IMR-90 (cell line): ENCODE results near the gene TBCE. TPM values are rescaled to one million over a fixed set of nuclear protein-coding genes. Genes with fewer than 3 reads are reported as not detected.

Experiments
- ATAC-seq: fragments of 200-7000 bp; cut with Tn5 transposase; 2 replicates; pipeline ENCODE4 v1.9.1; 2020; ENCODE audit warnings: low read depth, mild to moderate bottlenecking, moderate library complexity
- BruUV-seq: library from RNA; stranded (reverse); fragments of 400-500 nt; replicated peaks from 2 replicates; lab custom pipeline; 2021; lab: Mats Ljungman, UMichigan
- CTCF ChIA-PET: fragments of 300-600 bp; formaldehyde crosslinking; extraction: SDS; loops from one replicate; lab custom pipeline; 2021; ENCODE audit warnings: antibody characterized with exemption; lab: Yijun Ruan, JAX
- POLR2A ChIA-PET: fragments of 300-600 bp; sonication (Branson Sonifier 250); formaldehyde crosslinking; loops from one replicate; lab custom pipeline; 2022; ENCODE audit warnings: antibody characterized with exemption; ENCODE audit not compliant: unreplicated experiment; lab: Charles Lee
- DNase-seq: peaks from one replicate; pipeline ENCODE4 v3.0.0; 2013
- H2AFZ ChIP-seq: replicated peaks from 2 replicates; pipeline ENCODE3; 2013; ENCODE audit warnings: low read length, mild to moderate bottlenecking; ENCODE audit not compliant: poor library complexity
- H2AK5ac ChIP-seq: 2 replicates; pipeline ENCODE4 v1.6.1; 2013; ENCODE audit warnings: low read depth, low read length, inconsistent platforms
- H2AK9ac ChIP-seq: replicated peaks from 2 replicates; pipeline ENCODE3; 2013; ENCODE audit warnings: mild to moderate bottlenecking, low read depth, low read length, moderate library complexity; ENCODE audit not compliant: poor library complexity
- H2BK120ac ChIP-seq: 2 replicates; pipeline ENCODE4 v1.6.1; 2013; ENCODE audit warnings: low read depth, low read length, inconsistent platforms
- H2BK15ac ChIP-seq: 3 replicates; pipeline ENCODE4 v1.6.1; 2013; ENCODE audit warnings: low read depth, low read length, inconsistent platforms
- H2BK20ac ChIP-seq: 2 replicates; pipeline ENCODE4 v1.6.1; 2013; ENCODE audit warnings: low read depth, mild to moderate bottlenecking, inconsistent platforms, low read length, moderate library complexity
- H2BK5ac ChIP-seq: 2 replicates; pipeline ENCODE4 v1.6.1; 2013; ENCODE audit warnings: mild to moderate bottlenecking, low read depth, low read length, inconsistent platforms; ENCODE audit not compliant: poor library complexity, severe bottlenecking
- H3K14ac ChIP-seq: replicated peaks from 2 replicates; pipeline ENCODE4 v1.6.1; 2013; ENCODE audit warnings: low read depth, low read length, inconsistent platforms
- H3K18ac ChIP-seq: 2 replicates; pipeline ENCODE4 v1.6.1; 2013; ENCODE audit warnings: low read depth, low read length, control low read depth
- H3K23ac ChIP-seq: 2 replicates; pipeline ENCODE4 v1.6.1; 2013; ENCODE audit warnings: low read depth, low read length, inconsistent platforms
- H3K27ac ChIP-seq: 2 replicates; pipeline ENCODE4 v1.5.1; 2013; ENCODE audit warnings: mild to moderate bottlenecking, control low read depth, low read length; ENCODE audit not compliant: insufficient read depth
- H3K27me3 ChIP-seq: 2 replicates; pipeline ENCODE4 v1.6.1; 2013; ENCODE audit warnings: low read length; ENCODE audit not compliant: control insufficient read depth, insufficient read depth
- H3K36me3 ChIP-seq: 2 replicates; pipeline ENCODE4 v1.6.1; 2013; ENCODE audit warnings: low read length, mixed read lengths; ENCODE audit not compliant: control insufficient read depth, insufficient read depth
- H3K4ac ChIP-seq: 2 replicates; pipeline ENCODE4 v1.6.1; 2013; ENCODE audit warnings: low read depth, low read length, inconsistent platforms
- H3K4me1 ChIP-seq: 2 replicates; pipeline ENCODE4 v1.6.1; 2013; ENCODE audit warnings: low read length, mixed read lengths; ENCODE audit not compliant: control insufficient read depth, insufficient read depth
- H3K4me2 ChIP-seq: 2 replicates; pipeline ENCODE4 v1.6.1; 2013; ENCODE audit warnings: low read depth, mild to moderate bottlenecking, control low read depth, low read length, moderate library complexity
- H3K4me3 ChIP-seq: 2 replicates; pipeline ENCODE4 v1.5.1; 2013; ENCODE audit warnings: low read depth, mild to moderate bottlenecking, control low read depth, low read length, moderate library complexity; ENCODE audit not compliant: insufficient read depth
- H3K56ac ChIP-seq: 2 replicates; pipeline ENCODE4 v1.6.1; 2013; ENCODE audit warnings: low read length, inconsistent platforms; ENCODE audit not compliant: insufficient read depth; ENCODE audit errors: extremely low read depth
- H3K79me1 ChIP-seq, 2 experiments: 2 replicates each; pipeline ENCODE4 v1.6.1; 2013; ENCODE audit warnings: low read length in 2 of 2, inconsistent platforms in 1 of 2, low read depth in 1 of 2
- H3K9ac ChIP-seq: 2 replicates; pipeline ENCODE4 v1.6.1; 2013; ENCODE audit warnings: low read depth, low read length, control low read depth
- H3K9me1 ChIP-seq: 2 replicates; pipeline ENCODE4 v1.6.1; 2013; ENCODE audit warnings: low read length, inconsistent platforms; ENCODE audit not compliant: insufficient read depth
- H3K9me3 ChIP-seq: 2 replicates; pipeline ENCODE4 v1.6.1; 2013; ENCODE audit warnings: low read length; ENCODE audit not compliant: control insufficient read depth, insufficient read depth
- H4K20me1 ChIP-seq: 2 replicates; pipeline ENCODE4 v1.6.1; 2013; ENCODE audit warnings: low read length, inconsistent platforms; ENCODE audit not compliant: insufficient read depth
- H4K5ac ChIP-seq: 2 replicates; pipeline ENCODE4 v1.6.1; 2013; ENCODE audit warnings: mild to moderate bottlenecking, low read depth, low read length, control low read depth
- H4K8ac ChIP-seq, 2 experiments: 2 replicates each; pipeline ENCODE4 v1.6.1; 2013; ENCODE audit warnings: low read depth in 2 of 2, low read length in 2 of 2, control low read depth in 1 of 2, inconsistent platforms in 1 of 2
- H4K91ac ChIP-seq: 2 replicates; pipeline ENCODE4 v1.6.1; 2013; ENCODE audit warnings: low read depth, low read length, inconsistent platforms; ENCODE audit not compliant: insufficient read depth
- BHLHE40 ChIP-seq: fragments of 150-350 bp; IDR thresholded peaks from 2 replicates; pipeline ENCODE4 v1.6.1; 2016; ENCODE audit warnings: mild to moderate bottlenecking, low read depth, low read length
- CEBPB ChIP-seq: IDR thresholded peaks from 2 replicates; pipeline ENCODE4 v1.6.1; 2012; ENCODE audit warnings: low read depth, low read length, improper control_type of control experiment
- CHD1 ChIP-seq: IDR thresholded peaks from 2 replicates; pipeline ENCODE4 v1.6.1; 2012; ENCODE audit warnings: low read depth, low read length, improper control_type of control experiment
- ELK1 ChIP-seq: fragments of 150-350 bp; IDR thresholded peaks from 2 replicates; pipeline ENCODE4 v1.6.1; 2016; ENCODE audit warnings: low read depth, mild to moderate bottlenecking, low read length, moderate library complexity, borderline replicate concordance
- FOS ChIP-seq: fragments of 150-350 bp; IDR thresholded peaks from 2 replicates; pipeline ENCODE4 v1.6.1; 2016; ENCODE audit warnings: low read depth, low read length
- MAFK ChIP-seq: IDR thresholded peaks from 2 replicates; pipeline ENCODE4 v1.6.1; 2012; ENCODE audit warnings: low read depth, low read length, improper control_type of control experiment
- MAZ ChIP-seq: IDR thresholded peaks from 2 replicates; pipeline ENCODE4 v1.6.1; 2012; ENCODE audit warnings: low read depth, mild to moderate bottlenecking, low read length, improper control_type of control experiment, moderate library complexity, borderline replicate concordance
- MXI1 ChIP-seq: IDR thresholded peaks from 2 replicates; pipeline ENCODE4 v1.6.1; 2012; ENCODE audit warnings: low read depth, mild to moderate bottlenecking, low read length, moderate library complexity, borderline replicate concordance
- NFE2L2 ChIP-seq: fragments of 150-350 bp; IDR thresholded peaks from 2 replicates; pipeline ENCODE4 v1.6.1; 2016; ENCODE audit warnings: low read depth, mild to moderate bottlenecking, low read length
- POLR2A ChIP-seq: IDR thresholded peaks from 2 replicates; pipeline ENCODE4 v1.6.1; 2012; ENCODE audit warnings: mild to moderate bottlenecking, low read depth, low read length
- RCOR1 ChIP-seq: IDR thresholded peaks from 2 replicates; pipeline ENCODE4 v1.6.1; 2012; ENCODE audit warnings: mild to moderate bottlenecking, low read length, improper control_type of control experiment; ENCODE audit not compliant: insufficient replicate concordance
- RFX5 ChIP-seq: IDR thresholded peaks from 2 replicates; pipeline ENCODE4 v1.8.0; 2012; ENCODE audit warnings: low read depth, mild to moderate bottlenecking, low read length, moderate library complexity
- SMC3 ChIP-seq: fragments of 150-350 bp; IDR thresholded peaks from 2 replicates; pipeline ENCODE4 v1.6.1; 2016; ENCODE audit warnings: low read depth, mild to moderate bottlenecking, antibody characterized with exemption, low read length, moderate library complexity
- USF2 ChIP-seq: fragments of 150-350 bp; IDR thresholded peaks from 2 replicates; pipeline ENCODE4 v1.6.1; 2017; ENCODE audit warnings: mild to moderate bottlenecking, antibody characterized with exemption, low read length, low read depth
- WGBS, 2 experiments: methylation state at CpG; one replicate each; pipeline versions ENCODE4 v1.1.5 to v1.1.7; 2013; ENCODE audit warnings: missing lambda C conversion rate in 2 of 2; ENCODE audit not compliant: insufficient read length in 1 of 2; ENCODE audit errors: extremely low coverage in 2 of 2; 5-methylcytosine and 5-hydroxymethylcytosine counted together
- dilution Hi-C: fragments of 300-500 bp; cut with HindIII; formaldehyde crosslinking; loops from one replicate; pipeline ENCODE4 v1.14.3; 2018; ENCODE audit warnings: low sequenced_read_pairs; ENCODE audit not compliant: unreplicated experiment
- in situ Hi-C: fragments of 300-500 bp; cut with MboI; formaldehyde crosslinking; loops from 3 replicates; pipeline ENCODE4 v1.14.3; 2019; ENCODE audit warnings: low sequenced_read_pairs, inconsistent platforms, mixed read lengths
- intact Hi-C: fragments of 100-400 bp; cut with micrococcal nuclease; formaldehyde crosslinking; loops from 2 replicates; pipeline ENCODE4 v1.10.0; 2022
- polyA plus RNA-seq, 3 experiments: library from polyadenylated mRNA; depleted of rRNA; stranded (reverse); fragments of >200 nt; gene quantifications; 2 replicates each; pipeline ENCODE4 v1.2.3, GENCODE V29; 2012; ENCODE audit warnings: low replicate concordance in 1 of 3
- total RNA-seq: library from RNA; depleted of rRNA; stranded (reverse); fragments of >200 nt; gene quantifications from 2 replicates; pipeline ENCODE4 v1.2.3, GENCODE V29; 2012

Gene TBCE
- total and polyA plus RNA-seq, 2 of the 4 experiments (the other 2 are of a cell fraction) = 25.3 to 26.7 TPM

GRCh38 chr1:235442788-235443429 lies 75.7 kb downstream of the TBCE start (continued):
- TF ChIP-seq NFE2L2 = peak; percentile 97

GRCh38 chr1:235448616-235449015 lies 81.4 kb downstream of the TBCE start:
- in situ Hi-C loops = no loop called here
- Histone ChIP-seq H4K20me1 (0 out of 2 replicates have a peak, but pooled peaks cover 3% of the 10 kb centered on the region), H3K4me1 (0 out of 2 replicates have a peak, but pooled peaks cover 2% of the 10 kb centered on the region), H4K91ac (no peak overlapping the region), H3K14ac (no peak overlapping the region), H3K27me3 (no peaks in the 10 kb centered on the region), H3K27ac (no peak overlapping the region), H4K5ac (no peak overlapping the region), H2AFZ (no peak overlapping the region), H3K36me3 (peaks cover 33% of the 10 kb centered on the region), H2BK20ac (no peak overlapping the region), H3K79me1 (peaks cover 4 to 8% of the 10 kb centered on the region in 2 experiments; a peak in 1 of 4 replicates), H3K18ac (no peak overlapping the region), H3K9me3 (no peaks in the 10 kb centered on the region), H3K4ac (no peak overlapping the region), H2AK9ac (no peak overlapping the region), H3K9me1 (no peaks in the 10 kb centered on the region), H3K56ac (no peak overlapping the region), H2AK5ac (no peak overlapping the region), H3K4me2 (no peak overlapping the region), H3K9ac (no peak overlapping the region), H2BK15ac (no peak overlapping the region), H2BK5ac (no peak overlapping the region), H3K23ac (no peak overlapping the region), H2BK120ac (no peak overlapping the region), H4K8ac (no peak overlapping the region), H3K4me3 (no peak overlapping the region)
- ChIA-PET CTCF (interaction anchor here (0.7 kb wide), 1 partner anchor 11 kb away, joined by 5 read pairs; no protein-coding TSS in a partner anchor), POLR2A (no interaction called here)
- dilution Hi-C loops = no loop called here
- intact Hi-C loops = no loop called here
- TSS peak; percentile 69 for BruUV-seq
- ATAC-seq (no peak), DNase-seq (no peak)
- no CpG with 5 or more reads among the region's 7 CpGs for WGBS, 2 experiments
- TF ChIP-seq MXI1 (no peak), USF2 (no peak), CEBPB (no peak), SMC3 (no peak), ELK1 (no peak), FOS (no peak), MAZ (no peak), CHD1 (no peak), RCOR1 (no peak), RFX5 (no peak), POLR2A (no peak), NFE2L2 (no peak), MAFK (no peak), BHLHE40 (no peak)
